HL-60 (cell line): ENCODE results near the gene TGFBR3.

Experiments used
- CTCF ChIP-seq: IDR thresholded peaks from one replicate; pipeline ENCODE4 v1.5.1; 2011; ENCODE audit warnings: low read length, control low read depth, inconsistent platforms; ENCODE audit not compliant: insufficient read depth
- GABPA ChIP-seq: IDR thresholded peaks from 2 replicates; pipeline ENCODE4 v1.6.1; 2012; ENCODE audit warnings: low read depth

GRCh38 chr1:91844862-91845528 lies 41.0 kb downstream of the TGFBR3 start:
- TF ChIP-seq CTCF (no peak), GABPA (no peak)
